ENCODE measurements around the gene AKAP3. TPM values are rescaled to one million over a fixed set of nuclear protein-coding genes. Genes with fewer than 3 reads are reported as not detected.

Gene AKAP3
- total RNA-seq, 1 experiment from 2014 or later, result 0.26 TPM

- ATAC-seq, result no peak
- no TSS peak for BruUV-seq (replicated peaks)
- no peaks in the 10 kb centered on the region for H3K27me3 ChIP-seq (ENCODE audit: control insufficient read depth, insufficient read depth, low read length)
- CTCF ChIA-PET, result no interaction called here
- in situ Hi-C loops (cut with HindIII; ENCODE audit: low pct_unique_long_range_greater_than_20kb, low sequenced_read_pairs), result no loop called here
- H3K36me3 ChIP-seq (ENCODE audit: control insufficient read depth, insufficient read depth, low read length), result no peaks in the 10 kb centered on the region
- POLR2A ChIA-PET, result no interaction called here
- H3K27ac ChIP-seq (ENCODE audit: low read length), result no peak overlapping the region
- DNase-seq (ENCODE audit: low read depth, low spot score), result no peak
- no peak overlapping the region for H3K4me3 ChIP-seq (ENCODE audit: low read depth in 2 of 2, low read length in 2 of 2)
- intact Hi-C loops (cut with micrococcal nuclease; ENCODE audit: unreplicated experiment), result no loop called here
- no peaks in the 10 kb centered on the region for H3K9me3 ChIP-seq (ENCODE audit: control insufficient read depth, insufficient read depth, low read depth, low read length)
- no peaks in the 10 kb centered on the region for H3K4me1 ChIP-seq (ENCODE audit: control insufficient read depth, insufficient read depth, low read length)
- TF ChIP-seq CTCF (IDR thresholded peaks at IDR 0.05) (no peak), POLR2AphosphoS5 (IDR thresholded peaks at IDR 0.05; ENCODE audit: low read depth, low read length) (no peak), TCF7L2 (IDR thresholded peaks at IDR 0.05; ENCODE audit: low read depth, low read length) (no peak), REST (IDR thresholded peaks at IDR 0.05; ENCODE audit: insufficient read depth in 1 of 2, low read depth in 2 of 2, low read length in 1 of 2) (no peak), SIN3A (IDR thresholded peaks at IDR 0.05; ENCODE audit: borderline replicate concordance, insufficient read depth, low read depth, low read length) (no peak)
Observed at GRCh38 chr12:4584281-4584680, 64.6 kb downstream of the AKAP3 start.

- Histone ChIP-seq H3K9me3 (ENCODE audit: control insufficient read depth, insufficient read depth, low read depth, low read length) (no peaks in the 10 kb centered on the region), H3K4me1 (ENCODE audit: control insufficient read depth, insufficient read depth, low read length) (no peaks in the 10 kb centered on the region), H3K27ac (ENCODE audit: low read length) (no peak overlapping the region), H3K36me3 (ENCODE audit: control insufficient read depth, insufficient read depth, low read length) (no peaks in the 10 kb centered on the region), H3K27me3 (ENCODE audit: control insufficient read depth, insufficient read depth, low read length) (no peaks in the 10 kb centered on the region), H3K4me3 (ENCODE audit: low read depth in 2 of 2, low read length in 2 of 2) (no peak overlapping the region)
- in situ Hi-C loops (cut with HindIII; ENCODE audit: low pct_unique_long_range_greater_than_20kb, low sequenced_read_pairs) (no loop called here), intact Hi-C loops (cut with micrococcal nuclease; ENCODE audit: unreplicated experiment) (no loop called here)
- BruUV-seq (replicated peaks), result no TSS peak
- DNase-seq (ENCODE audit: low read depth, low spot score) (no peak), ATAC-seq (no peak)
- ChIA-PET POLR2A (no interaction called here), CTCF (no interaction called here)
- TF ChIP-seq SIN3A (IDR thresholded peaks at IDR 0.05; ENCODE audit: borderline replicate concordance, insufficient read depth, low read depth, low read length) (no peak), TCF7L2 (IDR thresholded peaks at IDR 0.05; ENCODE audit: low read depth, low read length) (no peak), POLR2AphosphoS5 (IDR thresholded peaks at IDR 0.05; ENCODE audit: low read depth, low read length) (no peak), REST (IDR thresholded peaks at IDR 0.05; ENCODE audit: insufficient read depth in 1 of 2, low read depth in 2 of 2, low read length in 1 of 2) (no peak), CTCF (IDR thresholded peaks at IDR 0.05) (no peak)
Observed at GRCh38 chr12:4580281-4580688, 68.6 kb downstream of the AKAP3 start.

Data from Panc1 (cell line).